ENCODE results near the gene PMEPA1. TPM values are rescaled to one million over a fixed set of nuclear protein-coding genes. Genes with fewer than 3 reads are reported as not detected.

PMEPA1 gene
- total and polyA plus RNA-seq, 2 donors (not counting 3 experiments of a cell fraction or from before 2014, with no cell fraction given), result 31.6 to 33.2 TPM

- CTCF ChIA-PET, result no interaction called here
Measured at GRCh38 chr20:57670288-57671071, 39.3 kb downstream of the PMEPA1 start.

More at GRCh38 chr20:57670288-57671071, 39.3 kb downstream of the PMEPA1 start:
- Histone ChIP-seq H3K4me3 (replicated peaks in 1 of 3; ENCODE audit: insufficient read depth in 1 of 3, low read depth in 1 of 3, low read length in 3 of 3) (no peak overlapping the region), H3K9ac (replicated peaks; ENCODE audit: extremely low read depth, insufficient read depth, low read length) (no peak overlapping the region), H3K79me2 (ENCODE audit: control insufficient read depth, insufficient read depth, low read length) (peaks cover 51% of the 10 kb centered on the region), H2AFZ (ENCODE audit: low read depth, low read length) (no peak overlapping the region), H3K27me3 (ENCODE audit: control insufficient read depth in 2 of 2, insufficient read depth in 2 of 2, low read length in 2 of 2) (no peaks in the 10 kb centered on the region), H3K9me3 (replicated peaks; ENCODE audit: control insufficient read depth, insufficient read depth, low read length) (no peaks in the 10 kb centered on the region), H3K4me1 (ENCODE audit: control insufficient read depth, extremely low read depth, insufficient read depth, low read length) (peaks cover 7% of the 10 kb centered on the region), H3K4me2 (ENCODE audit: insufficient read depth, low read length) (no peak overlapping the region), H3K9me1 (replicated peaks; ENCODE audit: control insufficient read depth, extremely low read depth, insufficient read depth, low read length) (no peaks in the 10 kb centered on the region), H4K20me1 (replicated peaks; ENCODE audit: control insufficient read depth, extremely low read depth, insufficient read depth, low read length) (no peaks in the 10 kb centered on the region), H3K36me3 (ENCODE audit: control insufficient read depth in 2 of 2, extremely low read depth in 1 of 2, insufficient read depth in 2 of 2, low read length in 2 of 2) (no peaks in the 10 kb centered on the region), H3K27ac (ENCODE audit: insufficient read depth, low read depth, low read length) (no peak overlapping the region)
- BruUV-seq (replicated peaks), result no TSS peak
- intact Hi-C loops (cut with micrococcal nuclease) (no loop called here), dilution Hi-C loops (cut with MboI; ENCODE audit: extremely low pct_ligation_motif_present, low sequenced_read_pairs) (no loop called here)
- no peak for DNase-seq (ENCODE audit: low read depth, low spot score)
- POLR2A ChIA-PET, result no interaction called here
- FAIRE-seq, result no peak
- no peak for TF ChIP-seq EZH2 (IDR thresholded peaks at IDR 0.05; ENCODE audit: borderline replicate concordance, low read depth, low read length, severe bottlenecking)
- no peak for TF ChIP-seq CTCF (IDR thresholded peaks at IDR 0.05; ENCODE audit: extremely low read depth in 1 of 2, insufficient read depth in 1 of 2, low read depth in 1 of 2, low read length in 2 of 2)
- TF ChIP-seq FOS (IDR thresholded peaks at IDR 0.05; ENCODE audit: borderline replicate concordance, insufficient read depth, low read length), result no peak
- TF ChIP-seq JUN (IDR thresholded peaks at IDR 0.05; ENCODE audit: borderline replicate concordance, insufficient read depth, insufficient read length, low read depth), result no peak
- no peak for TF ChIP-seq MAX (IDR thresholded peaks at IDR 0.05; ENCODE audit: insufficient read depth, insufficient read length)
- TF ChIP-seq GATA2 (IDR thresholded peaks at IDR 0.05; ENCODE audit: insufficient read depth, insufficient read length, low read depth, low read length), result no peak
- TF ChIP-seq POLR2AphosphoS5 (IDR thresholded peaks at IDR 0.05; ENCODE audit: insufficient read depth, low read depth, low read length), result no peak
- TF ChIP-seq POLR2A (IDR thresholded peaks at IDR 0.05; ENCODE audit: low read depth, low read length), result no peak
- TF ChIP-seq MYC (IDR thresholded peaks at IDR 0.05; ENCODE audit: low read depth, low read length), result no peak

Measured in endothelial cell of umbilical vein (primary cell).